GM19043 (cell line): ENCODE results near the gene PPAN.

Experiments
- ATAC-seq: cut with Tn5 transposase; IDR thresholded peaks from one replicate; pipeline ENCODE4 v1.9.1; 2021; ENCODE audit warnings: low read depth; ENCODE audit not compliant: unreplicated experiment

Gene PPAN

GRCh38 chr19:10137751-10138682, 31.9 kb downstream of the PPAN start:
- ATAC-seq, result no peak

- no peak for ATAC-seq
Observed at GRCh38 chr19:10138879-10139795, 33.0 kb downstream of the PPAN start.

GRCh38 chr19:10139952-10140351, 33.8 kb downstream of the PPAN start:
- no peak for ATAC-seq

- no peak for ATAC-seq
Observed at GRCh38 chr19:10141479-10141878, 35.3 kb downstream of the PPAN start.

- ATAC-seq, result no peak
Observed at GRCh38 chr19:10141973-10142372, 35.8 kb downstream of the PPAN start.

GRCh38 chr19:10142701-10143375, 36.7 kb downstream of the PPAN start:
- no peak for ATAC-seq

- no peak for ATAC-seq
Observed at GRCh38 chr19:10143681-10144080, 37.5 kb downstream of the PPAN start.

GRCh38 chr19:10144361-10144760, 38.2 kb downstream of the PPAN start:
- no peak for ATAC-seq

- no peak for ATAC-seq
Observed at GRCh38 chr19:10145031-10145430, 38.9 kb downstream of the PPAN start.

- ATAC-seq, result no peak
Observed at GRCh38 chr19:10146142-10146541, 40.0 kb downstream of the PPAN start.

GRCh38 chr19:10149427-10149826, 43.3 kb downstream of the PPAN start:
- no peak for ATAC-seq

GRCh38 chr19:10151521-10151920, 45.4 kb downstream of the PPAN start:
- no peak for ATAC-seq

GRCh38 chr19:10152100-10152499, 45.9 kb downstream of the PPAN start:
- no peak for ATAC-seq

- no peak for ATAC-seq
Observed at GRCh38 chr19:10155839-10156238, 49.7 kb downstream of the PPAN start.

GRCh38 chr19:10158071-10158470, 51.9 kb downstream of the PPAN start:
- ATAC-seq, result no peak

GRCh38 chr19:10158485-10158884, 52.3 kb downstream of the PPAN start:
- ATAC-seq, result no peak

- ATAC-seq, result no peak
Observed at GRCh38 chr19:10159610-10160009, 53.4 kb downstream of the PPAN start.
